HepG2 (cell line): ENCODE measurements around the gene SNRNP35. TPM values are rescaled to one million over a fixed set of nuclear protein-coding genes. Genes with fewer than 3 reads are reported as not detected.

Experiments used
- ATAC-seq: fragments of 200-7000 bp; cut with Tn5 transposase; 3 replicates; pipeline ENCODE4 v1.9.1; 2020; ENCODE audit warnings: mild to moderate bottlenecking, moderate library complexity
- BruUV-seq: library from RNA; stranded (reverse); fragments of 400-500 nt; replicated peaks from 2 replicates; lab custom pipeline; 2021; lab: Mats Ljungman, UMichigan
- CTCF ChIA-PET: fragments of 300-600 bp; formaldehyde crosslinking; extraction: SDS; loops from one replicate; lab custom pipeline; 2021; ENCODE audit warnings: low total read pairs, inconsistent platforms, low intra/inter-chr PET ratio; lab: Yijun Ruan, JAX
- POLR2A ChIA-PET: fragments of 350-600 bp; sonication (Branson Sonifier 250); formaldehyde crosslinking; loops from one replicate; lab custom pipeline; 2020; ENCODE audit warnings: antibody characterized with exemption, inconsistent platforms; lab: Yijun Ruan, JAX
- DNase-seq: peaks from one replicate; pipeline ENCODE4 v3.0.0-alpha.2; 2015; ENCODE audit warnings: low spot score
- FAIRE-seq: peaks from 3 replicates; lab custom pipeline; 2011; peaks lifted over from hg19 to GRCh38; lab: Jason Lieb, UNC
- H2AFZ ChIP-seq: one replicate; pipeline ENCODE4 v1.6.1; 2011; ENCODE audit warnings: low read length, inconsistent platforms
- H3K27ac ChIP-seq: fragments of 300-600 bp; 3 replicates; pipeline ENCODE4 v1.8.0; 2011; ENCODE audit warnings: mixed run types, mild to moderate bottlenecking, mixed read lengths, low read length, inconsistent platforms; ENCODE audit not compliant: insufficient read depth; ENCODE audit errors: extremely low read length
- H3K27me3 ChIP-seq, 2 experiments: fragments of 200-600 bp in 1 of 2; 2 replicates in 1 of 2; 3 replicates in 1 of 2; pipeline versions ENCODE4 v1.6.0 to v1.8.0; 2011; ENCODE audit warnings: low read length in 2 of 2, mild to moderate bottlenecking in 2 of 2, moderate library complexity in 2 of 2, inconsistent platforms in 1 of 2; ENCODE audit not compliant: insufficient read depth in 2 of 2, control insufficient read depth in 1 of 2
- H3K36me3 ChIP-seq, 2 experiments: fragments of 200-600 bp in 1 of 2; replicated peaks in 1 of 2; 2 replicates in 1 of 2; 3 replicates in 1 of 2; pipeline versions ENCODE4 v1.5.1 to v1.8.0; 2011; ENCODE audit warnings: low read length in 2 of 2, inconsistent platforms in 1 of 2; ENCODE audit not compliant: insufficient read depth in 2 of 2, control insufficient read depth in 1 of 2
- H3K4me1 ChIP-seq: 2 replicates; pipeline ENCODE4 v1.5.1; 2012; ENCODE audit warnings: low read length, inconsistent platforms; ENCODE audit not compliant: insufficient read depth
- H3K4me2 ChIP-seq: 2 replicates; pipeline ENCODE4 v1.6.0; 2011; ENCODE audit warnings: low read depth, low read length, inconsistent platforms
- H3K4me3 ChIP-seq, 3 experiments: fragments of 200-600 bp in 1 of 3; sonication (generic), shearing (Covaris generic) in 1 of 3; replicated peaks in 1 of 3; 2 replicates each; pipeline ENCODE4 v1.5.1; 2011 to 2016; ENCODE audit warnings: low read length in 3 of 3, inconsistent platforms in 2 of 3, low read depth in 2 of 3, mild to moderate bottlenecking in 2 of 3, control low read depth in 1 of 3, mixed read lengths in 1 of 3; ENCODE audit not compliant: insufficient read depth in 1 of 3
- H3K79me2 ChIP-seq: one replicate; pipeline ENCODE4 v1.6.1; 2011; ENCODE audit warnings: low read length, inconsistent platforms; ENCODE audit not compliant: insufficient read depth
- H3K9ac ChIP-seq: 2 replicates; pipeline ENCODE4 v1.6.0; 2011; ENCODE audit warnings: mild to moderate bottlenecking, low read depth, low read length, inconsistent platforms; ENCODE audit not compliant: insufficient read depth
- H3K9me3 ChIP-seq: 2 replicates; pipeline ENCODE4 v1.5.1; 2012; ENCODE audit warnings: mild to moderate bottlenecking, low read length
- H4K20me1 ChIP-seq: 2 replicates; pipeline ENCODE4 v1.6.0; 2011; ENCODE audit warnings: inconsistent platforms, mild to moderate bottlenecking, low read length, moderate library complexity; ENCODE audit not compliant: insufficient read depth
- DZIP1 ChIP-seq: sonication (generic); formaldehyde crosslinking; IDR thresholded peaks from 2 replicates; pipeline ENCODE4 v1.5.0; 2020; ENCODE audit warnings: mild to moderate bottlenecking, missing genetic modification reagents
- E2F2 ChIP-seq: sonication (generic); formaldehyde crosslinking; IDR thresholded peaks from 2 replicates; pipeline ENCODE4 v1.4.0; 2020; ENCODE audit warnings: missing genetic modification reagents, borderline replicate concordance
- HMGA1 ChIP-seq: sonication (generic); formaldehyde crosslinking; conservative IDR thresholded peaks from 2 replicates; pipeline ENCODE4 v1.4.0; 2020; ENCODE audit warnings: missing genetic modification reagents
- MYC ChIP-seq: sonication (generic); formaldehyde crosslinking; IDR thresholded peaks from 2 replicates; pipeline ENCODE4 v1.9.0; 2021; ENCODE audit warnings: missing genetic modification reagents, borderline replicate concordance
- ZNF253 ChIP-seq: sonication (generic); formaldehyde crosslinking; IDR thresholded peaks from 2 replicates; pipeline ENCODE4 v1.8.0; 2022; ENCODE audit warnings: mild to moderate bottlenecking, missing genetic modification reagents, borderline replicate concordance
- WGBS: methylation state at CpG from one replicate; pipeline ENCODE4 v1.1.6; 2017; ENCODE audit warnings: low lambda C conversion rate; 5-methylcytosine and 5-hydroxymethylcytosine counted together
- in situ Hi-C: cut with HindIII; loops from 2 replicates; pipeline ENCODE4 v1.10.0; 2017; ENCODE audit warnings: low pct_unique_long_range_greater_than_20kb; ENCODE audit not compliant: extremely low pct_ligation_motif_present
- intact Hi-C: fragments of 100-400 bp; cut with micrococcal nuclease; formaldehyde crosslinking; loops from one replicate; pipeline ENCODE4 v1.10.0; 2022; ENCODE audit not compliant: unreplicated experiment
- polyA plus RNA-seq, 8 experiments: library from polyadenylated mRNA; depleted of rRNA in 3 of 8; stranded (reverse) in 7 of 8; unstranded in 1 of 8; fragments of >200 nt; fragmentation: Illumina TruSeq in 4 of 8; extraction: Trizol in 4 of 8; gene quantifications; 2 replicates each; pipeline versions ENCODE4 v1.2.1 to v1.2.3, GENCODE V29; 2011 to 2016; ENCODE audit warnings: low read depth in 4 of 8, missing spikeins in 1 of 8, mixed read lengths in 1 of 8; ENCODE audit not compliant: insufficient read depth in 1 of 8
- total RNA-seq, 5 experiments: library from RNA; depleted of rRNA; stranded (reverse); fragments of >200 nt; fragmentation: Illumina TruSeq; extraction: Trizol; gene quantifications; 2 replicates each; pipeline ENCODE4 v1.2.3, GENCODE V29; 2016; ENCODE audit warnings: low read depth in 1 of 5
- TF ChIP-seq, protein P1 (sequence below): sonication (generic); formaldehyde crosslinking; IDR thresholded peaks from 2 replicates; pipeline ENCODE4 v1.5.1; 2020; ENCODE audit warnings: mild to moderate bottlenecking, missing genetic modification reagents, moderate library complexity

Gene SNRNP35
- total and polyA plus RNA-seq, 2 of the 13 experiments (the other 11 are each of a cell fraction or from before 2014, with no cell fraction given) = 11.3 to 22.6 TPM

GRCh38 chr12:123487428-123487827 lies 29.5 kb downstream of the SNRNP35 start (continued):
- no peak for TF ChIP-seq DZIP1 (CRISPR knock-in tag)
- no peak for TF ChIP-seq E2F2 (CRISPR knock-in tag)
- no peak for TF ChIP-seq HMGA1
- TF ChIP-seq ZNF253 = no peak

DNA sequence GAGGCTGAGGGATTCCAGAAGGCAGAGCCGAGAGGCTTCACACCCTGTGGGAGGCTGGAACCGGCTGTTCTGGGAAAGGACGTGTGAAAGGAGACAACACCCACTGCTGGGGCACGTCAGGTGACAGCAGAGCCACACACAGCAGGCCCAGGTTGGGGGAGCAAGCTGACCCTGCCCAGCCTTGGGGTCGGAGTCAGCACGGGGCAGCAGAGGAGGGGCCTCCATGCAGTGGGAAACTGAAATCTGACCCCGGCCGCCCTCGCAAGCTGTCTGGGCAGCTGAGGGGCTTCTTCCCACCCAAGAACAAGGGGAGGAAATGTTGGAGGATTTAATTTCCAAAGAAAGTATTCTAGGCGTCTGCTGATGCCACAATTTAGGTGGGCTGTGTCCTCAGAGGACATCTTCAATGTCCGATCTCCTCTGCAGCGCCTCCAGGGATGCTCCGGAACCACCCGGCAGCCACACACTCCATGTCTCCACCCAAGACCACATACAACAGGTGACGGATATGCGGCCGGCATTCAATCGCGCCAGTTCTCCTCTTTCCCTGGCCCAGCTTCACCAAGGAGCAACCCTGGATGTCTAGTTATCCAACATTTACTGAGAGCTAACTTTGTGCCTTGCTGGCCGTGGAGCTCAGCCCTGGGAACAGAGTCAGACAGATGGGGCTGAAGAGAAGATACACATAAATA lies 30.7 kb downstream of the SNRNP35 start:
- no peaks in the 10 kb centered on the region for H3K27me3 ChIP-seq
- no peaks in the 10 kb centered on the region for H4K20me1 ChIP-seq
- 90% methylated on average over 16 of the region's 20 CpGs for WGBS
- in situ Hi-C loops = no loop called here
- no peak overlapping the region for H2AFZ ChIP-seq
- intact Hi-C loops = no loop called here
- no peak overlapping the region for H3K4me2 ChIP-seq
- ATAC-seq (no peak), DNase-seq (no peak), FAIRE-seq (no peak)
- H3K27ac ChIP-seq = no peak overlapping the region
- no TSS peak for BruUV-seq
- H3K4me3 ChIP-seq = no peak overlapping the region
- H3K9me3 ChIP-seq = no peaks in the 10 kb centered on the region
- no peaks in the 10 kb centered on the region; a peak in 2 of 5 replicates for H3K36me3 ChIP-seq
- ChIA-PET CTCF (no interaction called here), POLR2A (no interaction called here)
- H3K79me2 ChIP-seq = no peaks in the 10 kb centered on the region
- peaks cover 6% of the 10 kb centered on the region for H3K4me1 ChIP-seq
- H3K9ac ChIP-seq = no peak overlapping the region
- TF ChIP-seq, protein P1, sequence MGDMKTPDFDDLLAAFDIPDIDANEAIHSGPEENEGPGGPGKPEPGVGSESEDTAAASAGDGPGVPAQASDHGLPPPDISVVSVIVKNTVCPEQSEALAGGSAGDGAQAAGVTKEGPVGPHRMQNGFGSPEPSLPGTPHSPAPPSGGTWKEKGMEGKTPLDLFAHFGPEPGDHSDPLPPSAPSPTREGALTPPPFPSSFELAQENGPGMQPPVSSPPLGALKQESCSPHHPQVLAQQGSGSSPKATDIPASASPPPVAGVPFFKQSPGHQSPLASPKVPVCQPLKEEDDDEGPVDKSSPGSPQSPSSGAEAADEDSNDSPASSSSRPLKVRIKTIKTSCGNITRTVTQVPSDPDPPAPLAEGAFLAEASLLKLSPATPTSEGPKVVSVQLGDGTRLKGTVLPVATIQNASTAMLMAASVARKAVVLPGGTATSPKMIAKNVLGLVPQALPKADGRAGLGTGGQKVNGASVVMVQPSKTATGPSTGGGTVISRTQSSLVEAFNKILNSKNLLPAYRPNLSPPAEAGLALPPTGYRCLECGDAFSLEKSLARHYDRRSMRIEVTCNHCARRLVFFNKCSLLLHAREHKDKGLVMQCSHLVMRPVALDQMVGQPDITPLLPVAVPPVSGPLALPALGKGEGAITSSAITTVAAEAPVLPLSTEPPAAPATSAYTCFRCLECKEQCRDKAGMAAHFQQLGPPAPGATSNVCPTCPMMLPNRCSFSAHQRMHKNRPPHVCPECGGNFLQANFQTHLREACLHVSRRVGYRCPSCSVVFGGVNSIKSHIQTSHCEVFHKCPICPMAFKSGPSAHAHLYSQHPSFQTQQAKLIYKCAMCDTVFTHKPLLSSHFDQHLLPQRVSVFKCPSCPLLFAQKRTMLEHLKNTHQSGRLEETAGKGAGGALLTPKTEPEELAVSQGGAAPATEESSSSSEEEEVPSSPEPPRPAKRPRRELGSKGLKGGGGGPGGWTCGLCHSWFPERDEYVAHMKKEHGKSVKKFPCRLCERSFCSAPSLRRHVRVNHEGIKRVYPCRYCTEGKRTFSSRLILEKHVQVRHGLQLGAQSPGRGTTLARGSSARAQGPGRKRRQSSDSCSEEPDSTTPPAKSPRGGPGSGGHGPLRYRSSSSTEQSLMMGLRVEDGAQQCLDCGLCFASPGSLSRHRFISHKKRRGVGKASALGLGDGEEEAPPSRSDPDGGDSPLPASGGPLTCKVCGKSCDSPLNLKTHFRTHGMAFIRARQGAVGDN = 0 out of 2 replicates have a peak, but pooled peaks have one; percentile 9
- TF ChIP-seq MYC (CRISPR knock-in tag) = no peak
